ENCODE results near the gene SLC26A1. TPM values are rescaled to one million over a fixed set of nuclear protein-coding genes. Genes with fewer than 3 reads are reported as not detected.
A peak's percentile ranks its signal among the peaks of the same experiment; 100 is the strongest.

The SLC26A1 gene
- total RNA-seq, 1 experiment from 2014 or later: 1.8 TPM

DNA sequence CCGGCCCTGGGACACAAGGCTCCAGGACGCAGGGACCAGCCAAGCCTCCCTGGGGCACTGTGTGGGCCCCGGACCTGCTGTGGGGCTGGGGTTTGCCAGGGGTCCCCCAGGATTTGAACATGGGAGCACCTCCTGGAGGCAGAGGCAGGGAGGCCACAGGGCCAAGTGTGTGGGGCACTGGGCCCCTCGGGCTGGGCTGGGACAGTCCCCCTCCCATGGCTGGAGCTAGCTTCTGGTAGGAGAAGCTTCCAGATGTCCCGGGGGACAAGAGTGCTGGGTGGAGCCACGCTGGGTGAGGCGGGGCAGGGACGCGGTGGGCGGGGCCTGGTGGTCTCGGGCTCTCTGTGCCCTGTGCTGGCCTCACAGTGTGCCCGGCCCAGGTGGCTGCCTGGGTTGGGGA, 36.8 kb upstream of the SLC26A1 start:
- Histone ChIP-seq H3K36me3 (ENCODE audit: control insufficient read depth, insufficient read depth, low read length) (no peaks in the 10 kb centered on the region), H3K4me1 (ENCODE audit: control insufficient read depth, insufficient read depth, low read length) (peaks cover 13% of the 10 kb centered on the region), H3K27ac (ENCODE audit: low read length) (no peak overlapping the region), H3K27me3 (ENCODE audit: control insufficient read depth, insufficient read depth, low read length) (no peaks in the 10 kb centered on the region), H3K9me3 (ENCODE audit: control insufficient read depth, insufficient read depth, low read depth, low read length) (no peaks in the 10 kb centered on the region), H3K4me3 (ENCODE audit: low read depth in 2 of 2, low read length in 2 of 2) (no peak overlapping the region)
- no peak for DNase-seq (ENCODE audit: low read depth, low spot score)
- BruUV-seq (replicated peaks): no TSS peak
- ATAC-seq: peak; percentile 52
- ChIA-PET POLR2A (no interaction called here), CTCF (no interaction called here)
- in situ Hi-C loops (cut with HindIII; ENCODE audit: low pct_unique_long_range_greater_than_20kb, low sequenced_read_pairs) (no loop called here), intact Hi-C loops (cut with micrococcal nuclease; ENCODE audit: unreplicated experiment) (no loop called here)
- TF ChIP-seq, protein P1, sequence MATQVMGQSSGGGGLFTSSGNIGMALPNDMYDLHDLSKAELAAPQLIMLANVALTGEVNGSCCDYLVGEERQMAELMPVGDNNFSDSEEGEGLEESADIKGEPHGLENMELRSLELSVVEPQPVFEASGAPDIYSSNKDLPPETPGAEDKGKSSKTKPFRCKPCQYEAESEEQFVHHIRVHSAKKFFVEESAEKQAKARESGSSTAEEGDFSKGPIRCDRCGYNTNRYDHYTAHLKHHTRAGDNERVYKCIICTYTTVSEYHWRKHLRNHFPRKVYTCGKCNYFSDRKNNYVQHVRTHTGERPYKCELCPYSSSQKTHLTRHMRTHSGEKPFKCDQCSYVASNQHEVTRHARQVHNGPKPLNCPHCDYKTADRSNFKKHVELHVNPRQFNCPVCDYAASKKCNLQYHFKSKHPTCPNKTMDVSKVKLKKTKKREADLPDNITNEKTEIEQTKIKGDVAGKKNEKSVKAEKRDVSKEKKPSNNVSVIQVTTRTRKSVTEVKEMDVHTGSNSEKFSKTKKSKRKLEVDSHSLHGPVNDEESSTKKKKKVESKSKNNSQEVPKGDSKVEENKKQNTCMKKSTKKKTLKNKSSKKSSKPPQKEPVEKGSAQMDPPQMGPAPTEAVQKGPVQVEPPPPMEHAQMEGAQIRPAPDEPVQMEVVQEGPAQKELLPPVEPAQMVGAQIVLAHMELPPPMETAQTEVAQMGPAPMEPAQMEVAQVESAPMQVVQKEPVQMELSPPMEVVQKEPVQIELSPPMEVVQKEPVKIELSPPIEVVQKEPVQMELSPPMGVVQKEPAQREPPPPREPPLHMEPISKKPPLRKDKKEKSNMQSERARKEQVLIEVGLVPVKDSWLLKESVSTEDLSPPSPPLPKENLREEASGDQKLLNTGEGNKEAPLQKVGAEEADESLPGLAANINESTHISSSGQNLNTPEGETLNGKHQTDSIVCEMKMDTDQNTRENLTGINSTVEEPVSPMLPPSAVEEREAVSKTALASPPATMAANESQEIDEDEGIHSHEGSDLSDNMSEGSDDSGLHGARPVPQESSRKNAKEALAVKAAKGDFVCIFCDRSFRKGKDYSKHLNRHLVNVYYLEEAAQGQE (IDR thresholded peaks at IDR 0.05; ENCODE audit: insufficient read depth in 1 of 2, low read depth in 2 of 2, low read length in 1 of 2): no peak
- TF ChIP-seq, protein P2, sequence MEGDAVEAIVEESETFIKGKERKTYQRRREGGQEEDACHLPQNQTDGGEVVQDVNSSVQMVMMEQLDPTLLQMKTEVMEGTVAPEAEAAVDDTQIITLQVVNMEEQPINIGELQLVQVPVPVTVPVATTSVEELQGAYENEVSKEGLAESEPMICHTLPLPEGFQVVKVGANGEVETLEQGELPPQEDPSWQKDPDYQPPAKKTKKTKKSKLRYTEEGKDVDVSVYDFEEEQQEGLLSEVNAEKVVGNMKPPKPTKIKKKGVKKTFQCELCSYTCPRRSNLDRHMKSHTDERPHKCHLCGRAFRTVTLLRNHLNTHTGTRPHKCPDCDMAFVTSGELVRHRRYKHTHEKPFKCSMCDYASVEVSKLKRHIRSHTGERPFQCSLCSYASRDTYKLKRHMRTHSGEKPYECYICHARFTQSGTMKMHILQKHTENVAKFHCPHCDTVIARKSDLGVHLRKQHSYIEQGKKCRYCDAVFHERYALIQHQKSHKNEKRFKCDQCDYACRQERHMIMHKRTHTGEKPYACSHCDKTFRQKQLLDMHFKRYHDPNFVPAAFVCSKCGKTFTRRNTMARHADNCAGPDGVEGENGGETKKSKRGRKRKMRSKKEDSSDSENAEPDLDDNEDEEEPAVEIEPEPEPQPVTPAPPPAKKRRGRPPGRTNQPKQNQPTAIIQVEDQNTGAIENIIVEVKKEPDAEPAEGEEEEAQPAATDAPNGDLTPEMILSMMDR (IDR thresholded peaks at IDR 0.05): no peak
- no peak for TF ChIP-seq POLR2AphosphoS5 (IDR thresholded peaks at IDR 0.05; ENCODE audit: low read depth, low read length)
- no peak for TF ChIP-seq SIN3A (IDR thresholded peaks at IDR 0.05; ENCODE audit: borderline replicate concordance, insufficient read depth, low read depth, low read length)
- no peak for TF ChIP-seq TCF7L2 (IDR thresholded peaks at IDR 0.05; ENCODE audit: low read depth, low read length)

DNA sequence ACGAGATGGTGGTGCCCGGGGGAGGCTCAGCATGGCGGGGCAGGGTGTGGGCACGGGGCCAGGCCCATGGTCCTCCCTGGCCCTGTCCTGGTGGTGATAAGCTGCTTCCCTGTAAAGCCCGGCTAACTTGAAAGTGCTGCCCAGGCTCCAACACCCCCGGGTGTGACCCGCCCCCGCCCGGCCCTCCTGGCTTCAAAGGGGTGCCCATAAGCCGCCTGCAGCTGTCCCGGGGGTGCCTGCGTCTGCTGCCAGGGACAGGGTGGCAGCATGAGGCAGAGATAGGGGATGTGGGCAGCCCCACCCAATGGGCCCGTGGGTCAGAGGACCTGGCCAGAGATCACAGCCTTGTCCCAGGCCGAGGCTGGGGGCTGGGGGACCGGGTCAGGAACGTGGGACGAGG, 36.3 kb upstream of the SLC26A1 start:
- ChIA-PET POLR2A (no interaction called here), CTCF (no interaction called here)
- Histone ChIP-seq H3K27me3 (ENCODE audit: control insufficient read depth, insufficient read depth, low read length) (no peaks in the 10 kb centered on the region), H3K9me3 (ENCODE audit: control insufficient read depth, insufficient read depth, low read depth, low read length) (no peaks in the 10 kb centered on the region), H3K4me1 (ENCODE audit: control insufficient read depth, insufficient read depth, low read length) (peaks cover 13% of the 10 kb centered on the region), H3K27ac (ENCODE audit: low read length) (no peak overlapping the region), H3K36me3 (ENCODE audit: control insufficient read depth, insufficient read depth, low read length) (no peaks in the 10 kb centered on the region), H3K4me3 (ENCODE audit: low read depth in 2 of 2, low read length in 2 of 2) (no peak overlapping the region)
- TF ChIP-seq, protein P1 (IDR thresholded peaks at IDR 0.05; ENCODE audit: insufficient read depth in 1 of 2, low read depth in 2 of 2, low read length in 1 of 2): no peak
- TF ChIP-seq POLR2AphosphoS5 (IDR thresholded peaks at IDR 0.05; ENCODE audit: low read depth, low read length) (no peak), SIN3A (IDR thresholded peaks at IDR 0.05; ENCODE audit: borderline replicate concordance, insufficient read depth, low read depth, low read length) (no peak), TCF7L2 (IDR thresholded peaks at IDR 0.05; ENCODE audit: low read depth, low read length) (no peak)
- TF ChIP-seq, protein P2 (IDR thresholded peaks at IDR 0.05): no peak
- DNase-seq (ENCODE audit: low read depth, low spot score) (no peak), ATAC-seq (no peak)
- intact Hi-C loops (cut with micrococcal nuclease; ENCODE audit: unreplicated experiment) (no loop called here), in situ Hi-C loops (cut with HindIII; ENCODE audit: low pct_unique_long_range_greater_than_20kb, low sequenced_read_pairs) (no loop called here)
- no TSS peak for BruUV-seq (replicated peaks)

Measured in Panc1 (cell line).